ENCODE measurements around the gene PDZRN3.

Gene PDZRN3

DNA sequence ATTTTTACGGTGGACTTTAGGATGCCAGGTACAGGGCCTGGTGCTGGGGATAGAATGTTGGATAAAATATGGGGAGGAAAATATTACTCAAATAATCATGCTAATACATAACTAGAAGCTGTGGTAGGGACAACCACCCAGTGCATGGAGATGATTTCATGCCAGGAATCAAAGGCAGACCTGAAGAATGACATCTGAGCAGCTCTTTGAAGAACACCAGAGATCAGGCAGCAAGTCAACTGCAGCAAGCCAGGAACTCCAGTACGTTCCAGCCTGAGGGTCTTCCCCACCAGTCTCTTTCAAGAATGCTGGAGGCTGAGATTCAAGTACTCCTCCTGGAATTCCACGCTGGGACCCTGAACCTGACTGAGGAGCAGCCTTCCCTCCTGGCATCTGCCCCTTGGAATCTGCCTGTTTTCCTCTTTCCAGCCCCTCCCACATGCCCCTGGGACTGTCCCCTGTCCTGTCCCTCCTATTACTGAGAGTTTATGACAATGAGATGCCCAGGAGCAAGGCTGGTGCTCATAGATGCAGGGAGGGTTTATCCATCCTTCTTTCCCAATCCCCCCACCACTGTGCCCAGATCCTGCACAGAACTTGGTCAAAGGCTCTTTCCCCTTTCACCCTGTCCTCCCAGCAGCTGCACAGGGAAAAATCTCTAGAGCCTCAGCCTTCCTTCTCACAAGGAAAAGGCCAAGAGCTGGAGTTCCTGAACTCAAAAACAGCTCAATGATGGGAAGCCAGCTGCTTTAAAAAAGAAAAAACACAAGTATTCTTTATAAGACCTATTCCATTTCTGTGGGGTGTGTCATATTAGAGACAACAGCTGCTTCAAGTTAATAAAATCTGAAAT lies 68.0 kb downstream of the PDZRN3 start:
- no peak for DNase-seq (ENCODE audit: low read depth, low spot score)

GRCh38 chr3:73555076-73555475 lies 69.7 kb downstream of the PDZRN3 start:
- DNase-seq (ENCODE audit: low read depth, low spot score) = no peak

DNA sequence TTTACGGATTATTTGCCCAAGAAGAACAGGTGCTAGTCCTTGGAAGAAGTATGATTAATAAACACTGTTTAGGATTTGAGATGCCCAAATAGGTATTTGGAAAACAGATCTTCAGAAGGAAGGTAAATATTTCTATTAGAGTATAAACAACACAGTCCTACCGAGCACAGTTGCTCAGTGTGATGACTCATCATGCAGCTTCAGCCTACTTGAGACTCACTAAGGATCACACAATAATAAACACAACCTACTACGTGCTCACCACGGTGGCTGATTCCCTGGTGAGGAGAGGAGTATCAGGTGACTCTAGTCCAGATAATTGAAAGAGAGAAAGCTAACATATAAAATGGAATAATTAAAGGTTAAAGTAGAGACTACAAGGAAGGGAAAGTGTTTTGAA lies 72.0 kb downstream of the PDZRN3 start:
- DNase-seq (ENCODE audit: low read depth, low spot score) = peak; percentile 44

DNA sequence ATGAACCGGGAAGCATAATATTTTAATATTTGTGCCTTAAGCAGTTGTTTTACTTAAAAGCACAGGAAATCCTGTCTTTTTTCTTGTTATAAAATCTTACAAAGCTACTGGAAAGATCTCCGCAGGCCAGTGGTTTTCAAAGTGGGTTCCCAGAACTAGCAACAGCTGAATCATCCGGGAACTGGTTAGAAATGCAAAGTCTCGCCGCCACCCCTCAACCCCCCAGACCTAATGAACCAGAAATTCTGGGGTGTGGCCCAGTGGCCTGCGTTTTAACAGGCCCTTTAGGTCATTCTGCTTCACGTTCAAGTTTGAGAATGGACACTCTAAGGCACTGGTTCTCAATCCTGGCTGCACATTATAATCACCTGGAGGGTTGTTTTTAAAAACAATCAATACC lies 74.7 kb downstream of the PDZRN3 start:
- DNase-seq (ENCODE audit: low read depth, low spot score) = peak; percentile 28

GRCh38 chr3:73549051-73549600 lies 75.6 kb downstream of the PDZRN3 start:
- DNase-seq (ENCODE audit: low read depth, low spot score) = no peak

GRCh38 chr3:73548436-73548835 lies 76.3 kb downstream of the PDZRN3 start:
- DNase-seq (ENCODE audit: low read depth, low spot score) = no peak

DNA sequence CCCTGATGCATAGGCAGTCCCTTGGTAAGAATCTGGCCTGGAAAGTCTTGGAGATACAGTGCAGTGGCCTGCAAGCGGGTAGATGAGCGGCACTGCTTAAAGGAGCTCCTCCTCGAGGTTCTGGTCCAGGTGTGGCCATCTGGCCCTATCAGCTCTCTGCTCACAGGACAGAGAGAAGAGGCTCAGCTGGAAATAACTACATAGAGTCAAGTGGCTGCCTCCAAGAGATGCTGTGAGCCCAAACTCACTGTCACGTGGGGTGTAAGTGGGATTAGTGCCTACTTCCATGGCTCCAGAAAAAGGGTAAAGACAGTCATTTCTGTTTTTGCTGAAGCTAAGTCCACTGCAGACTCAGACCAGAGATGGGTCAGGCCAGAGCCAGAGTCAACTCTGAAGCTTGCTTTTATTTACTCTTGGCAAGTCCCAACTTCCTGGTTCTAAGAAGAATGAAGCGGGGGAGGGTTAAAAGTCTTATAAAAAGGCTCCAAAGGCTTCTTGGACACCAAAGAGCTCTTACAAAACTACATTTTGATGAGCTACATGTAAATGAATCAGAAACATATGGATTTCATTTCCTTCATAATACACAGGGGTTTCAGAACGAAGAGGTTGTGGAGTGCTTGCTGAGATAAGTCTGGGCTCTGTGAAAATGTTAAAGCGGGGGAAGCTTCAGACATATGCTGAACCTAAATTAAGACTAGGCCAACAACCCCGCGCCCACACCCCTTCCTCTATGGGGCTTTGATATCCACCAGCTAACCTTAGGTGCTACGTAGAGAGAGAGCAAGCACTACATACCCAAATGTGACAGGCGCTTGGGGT lies 77.1 kb downstream of the PDZRN3 start:
- DNase-seq (ENCODE audit: low read depth, low spot score) = peak; percentile 27

GRCh38 chr3:73546961-73547360 lies 77.8 kb downstream of the PDZRN3 start:
- peak; percentile 90 for DNase-seq (ENCODE audit: low read depth, low spot score)

- no peak for DNase-seq (ENCODE audit: low read depth, low spot score)
Observed at GRCh38 chr3:73543412-73543811, 81.3 kb downstream of the PDZRN3 start.

DNA sequence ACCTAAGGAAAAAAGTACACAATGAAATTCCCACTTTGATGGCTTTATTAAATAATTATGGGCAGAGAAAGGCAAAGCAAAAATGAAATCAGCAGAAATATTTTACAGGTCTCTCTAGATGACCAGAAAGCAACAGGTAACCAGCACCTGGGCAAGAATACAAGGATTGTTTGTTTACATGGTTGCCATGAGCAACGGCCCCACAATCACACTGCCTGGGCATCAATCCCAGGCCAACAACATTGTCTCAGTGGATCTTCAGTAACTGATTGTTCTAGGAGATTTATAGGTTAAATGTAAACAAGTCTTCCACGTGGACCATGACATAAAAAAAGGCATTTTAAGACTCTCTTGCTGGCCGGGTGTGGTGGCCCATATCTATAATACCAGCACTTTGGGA lies 82.6 kb downstream of the PDZRN3 start:
- DNase-seq (ENCODE audit: low read depth, low spot score) = no peak

DNA sequence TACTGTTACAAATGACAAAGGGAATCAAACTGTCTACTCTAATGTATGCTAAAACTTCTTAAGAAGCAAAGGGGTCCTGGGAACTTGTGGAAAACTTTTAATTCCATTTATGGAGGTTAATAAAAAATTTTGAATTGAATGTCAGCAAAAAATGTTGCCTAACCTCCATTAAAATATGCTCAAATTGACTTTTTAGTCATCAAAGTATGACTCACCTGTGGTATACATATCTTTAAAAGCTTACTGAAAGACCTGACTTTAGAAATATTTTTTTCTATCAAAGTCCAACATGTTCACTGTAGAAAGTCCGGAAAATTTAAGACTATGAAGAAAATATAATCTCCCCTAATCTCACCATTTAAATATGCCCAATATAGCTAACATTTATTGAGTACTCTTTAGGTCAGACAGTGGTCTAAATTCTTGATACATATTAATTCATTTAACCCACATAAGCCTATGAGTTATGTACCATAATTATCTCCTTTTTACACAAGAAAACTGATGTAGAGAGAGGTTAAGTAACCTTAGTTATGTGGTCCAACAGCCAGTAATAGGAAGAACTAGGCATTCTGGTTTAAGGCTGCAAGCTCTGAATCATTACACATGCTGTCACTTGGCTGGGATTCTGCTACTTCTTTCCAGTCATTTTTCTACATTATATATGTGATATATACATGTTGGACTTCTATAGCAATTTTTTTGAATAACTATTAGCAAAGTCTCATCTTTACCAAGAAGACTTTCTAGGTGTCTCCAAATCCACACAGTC lies 83.6 kb downstream of the PDZRN3 start:
- no peak for DNase-seq (ENCODE audit: low read depth, low spot score)

GRCh38 chr3:73538486-73538885 lies 86.3 kb downstream of the PDZRN3 start:
- no peak for DNase-seq (ENCODE audit: low read depth, low spot score)

- no peak for DNase-seq (ENCODE audit: low read depth, low spot score)
Observed at GRCh38 chr3:73536952-73537351, 87.8 kb downstream of the PDZRN3 start.

DNA sequence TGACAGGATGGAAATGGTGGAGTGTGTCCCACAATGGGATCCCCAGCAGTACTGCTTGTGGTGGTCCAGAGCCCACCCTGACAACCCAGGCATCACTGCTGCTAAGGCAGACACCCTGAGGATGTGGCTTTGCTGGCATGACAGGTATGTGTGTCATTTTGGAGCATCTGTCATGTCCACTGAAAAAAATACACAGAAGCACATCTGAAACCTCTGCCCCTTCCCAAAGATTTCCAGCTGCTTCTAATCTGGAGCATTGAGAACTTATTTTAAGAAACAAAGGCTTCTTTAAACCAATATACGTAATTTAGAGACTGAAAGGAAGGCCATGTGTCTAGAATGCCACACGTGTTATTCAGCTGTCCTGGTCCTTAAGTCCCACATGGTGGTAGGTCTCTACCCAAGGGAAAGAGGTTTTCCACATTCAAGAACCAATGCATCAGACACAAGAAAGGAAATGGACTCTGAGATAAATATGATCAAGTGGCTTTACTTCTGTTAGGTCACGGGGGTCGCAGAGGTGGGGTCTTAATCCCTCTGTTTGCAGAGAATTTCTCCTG lies 88.3 kb downstream of the PDZRN3 start:
- no peak for DNase-seq (ENCODE audit: low read depth, low spot score)

- DNase-seq (ENCODE audit: low read depth, low spot score) = no peak
Observed at GRCh38 chr3:73535931-73536330, 88.8 kb downstream of the PDZRN3 start.

DNA sequence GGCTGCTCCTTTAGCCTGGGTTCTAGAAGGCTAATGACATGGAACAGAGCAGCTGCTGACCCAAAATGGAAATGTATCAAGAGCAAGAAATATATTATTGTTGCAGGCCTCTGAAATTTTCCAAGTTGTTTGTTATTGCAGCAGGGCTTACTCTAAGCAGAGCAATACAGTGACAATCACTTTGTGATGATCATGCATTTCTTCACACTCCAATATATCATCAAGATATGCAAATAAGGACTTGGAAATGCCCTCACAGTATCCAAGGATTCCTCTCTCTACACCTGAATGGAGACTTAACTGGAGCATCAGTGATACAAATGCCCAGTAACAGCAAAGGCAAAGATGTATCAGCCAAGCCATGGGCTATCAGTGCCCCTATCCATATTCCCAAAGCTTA lies 89.6 kb downstream of the PDZRN3 start:
- DNase-seq (ENCODE audit: low read depth, low spot score) = no peak

- DNase-seq (ENCODE audit: low read depth, low spot score) = peak; percentile 92
Observed at GRCh38 chr3:73530022-73530396, 94.7 kb downstream of the PDZRN3 start.

DNA sequence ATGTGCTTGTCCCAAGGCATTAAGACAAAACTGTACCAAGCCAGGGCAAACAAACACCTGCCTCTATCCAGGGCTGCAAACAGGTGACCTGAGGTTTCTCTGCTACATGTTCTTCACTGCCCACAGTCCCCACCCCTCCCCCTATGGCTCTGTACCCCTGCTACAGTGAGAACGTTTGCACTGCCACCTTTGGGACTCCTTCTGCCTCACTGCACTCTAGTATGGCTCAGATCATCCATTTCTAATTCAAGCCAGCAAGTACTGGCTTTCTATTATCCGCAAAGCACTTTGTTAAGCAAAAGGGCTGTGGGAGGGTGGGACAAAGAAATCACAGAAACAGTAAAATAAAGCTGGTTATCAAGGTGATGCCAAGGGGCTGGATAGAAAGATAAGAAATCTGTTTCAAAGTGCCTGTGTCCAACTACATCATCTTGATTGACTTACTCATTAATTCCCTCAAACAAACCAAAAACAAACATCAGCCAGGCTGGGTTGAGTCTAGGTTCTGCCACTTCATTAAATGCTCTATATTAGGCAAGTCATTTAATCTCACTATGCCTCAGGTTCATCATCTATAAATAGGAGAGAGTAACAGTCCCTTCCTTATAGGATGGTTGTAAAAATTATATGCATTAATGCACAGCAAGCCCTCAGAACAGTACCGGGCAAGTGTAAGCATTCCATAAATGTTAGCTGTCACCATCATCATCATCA lies 95.3 kb downstream of the PDZRN3 start:
- DNase-seq (ENCODE audit: low read depth, low spot score) = peak; percentile 56

- DNase-seq (ENCODE audit: low read depth, low spot score) = no peak
Observed at GRCh38 chr3:73525591-73525990, 99.2 kb downstream of the PDZRN3 start.

DNA sequence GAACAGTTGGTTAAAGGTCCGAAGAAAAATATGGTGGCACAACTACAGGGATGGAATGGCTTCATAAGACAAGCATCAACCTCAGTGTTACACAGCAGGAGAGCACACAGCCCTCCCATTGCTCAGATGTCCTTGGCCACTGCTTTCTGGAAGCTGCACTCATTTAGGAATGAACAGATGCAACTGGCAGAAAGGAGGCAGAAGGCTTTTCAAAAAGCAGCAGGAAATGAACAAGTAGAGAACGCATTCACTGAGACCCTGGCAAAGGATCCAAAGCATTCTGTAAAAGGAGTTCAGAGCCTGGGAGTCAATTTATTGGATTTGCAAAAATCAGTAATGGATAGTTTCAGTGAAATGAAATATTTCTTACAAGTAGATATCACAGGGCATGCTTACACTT lies 101.1 kb downstream of the PDZRN3 start:
- DNase-seq (ENCODE audit: low read depth, low spot score) = no peak

Measured in astrocyte of the hippocampus (primary cell).